NOMO-1 (cell line): ENCODE data around the gene CHRNB4.
"Not testable (repeated sequence)": the region's sequence is repeated elsewhere in the genome, so short reads cannot be mapped to it uniquely, and the experiment has no call there.

Source experiments
- DNase-seq, 2 experiments: peaks; one replicate each; lab custom pipeline; 2025; ENCODE audit not compliant: unreplicated experiment in 2 of 2; lab: John Stamatoyannopoulos, UW

CHRNB4 gene, protein sequence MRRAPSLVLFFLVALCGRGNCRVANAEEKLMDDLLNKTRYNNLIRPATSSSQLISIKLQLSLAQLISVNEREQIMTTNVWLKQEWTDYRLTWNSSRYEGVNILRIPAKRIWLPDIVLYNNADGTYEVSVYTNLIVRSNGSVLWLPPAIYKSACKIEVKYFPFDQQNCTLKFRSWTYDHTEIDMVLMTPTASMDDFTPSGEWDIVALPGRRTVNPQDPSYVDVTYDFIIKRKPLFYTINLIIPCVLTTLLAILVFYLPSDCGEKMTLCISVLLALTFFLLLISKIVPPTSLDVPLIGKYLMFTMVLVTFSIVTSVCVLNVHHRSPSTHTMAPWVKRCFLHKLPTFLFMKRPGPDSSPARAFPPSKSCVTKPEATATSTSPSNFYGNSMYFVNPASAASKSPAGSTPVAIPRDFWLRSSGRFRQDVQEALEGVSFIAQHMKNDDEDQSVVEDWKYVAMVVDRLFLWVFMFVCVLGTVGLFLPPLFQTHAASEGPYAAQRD

DNA sequence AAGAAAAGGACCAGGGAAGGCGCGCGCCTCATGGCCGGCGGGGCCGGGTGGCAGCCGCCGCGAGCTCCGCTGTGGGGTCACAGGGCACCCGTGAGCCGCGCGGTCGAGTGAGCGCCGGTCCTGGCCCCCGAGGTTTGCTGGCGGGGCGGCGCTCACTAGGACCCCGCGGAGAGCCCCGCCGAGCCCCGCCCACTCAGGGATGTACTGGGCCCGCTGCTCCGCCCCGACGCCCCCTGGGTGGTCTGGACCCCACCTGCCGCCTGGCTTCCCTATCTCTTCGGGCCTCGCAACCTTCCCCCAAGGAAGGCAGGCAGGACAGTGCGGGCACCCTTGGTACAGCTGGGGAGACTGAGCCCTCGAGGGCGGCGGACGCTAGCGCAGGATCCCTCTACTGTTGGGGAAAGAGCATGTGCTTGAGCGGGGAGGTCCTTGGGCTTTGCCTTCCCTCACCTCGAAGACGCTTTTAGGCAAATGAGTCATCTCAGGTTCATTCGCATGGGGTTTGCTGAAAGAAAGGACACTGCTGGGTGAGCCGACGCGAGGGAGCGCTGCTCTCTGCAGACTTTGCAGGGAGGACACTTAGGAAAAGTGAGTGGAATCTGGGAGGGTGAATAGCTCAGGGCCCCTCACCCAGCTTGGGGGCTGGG is at the start of gene CHRNB4:
TSS of gene CHRNB4 (minus strand) at position 109 of the 647 bp plus-strand sequence. CDS start at position 32, 77 bp downstream.
- DNase-seq = no peak

DNA sequence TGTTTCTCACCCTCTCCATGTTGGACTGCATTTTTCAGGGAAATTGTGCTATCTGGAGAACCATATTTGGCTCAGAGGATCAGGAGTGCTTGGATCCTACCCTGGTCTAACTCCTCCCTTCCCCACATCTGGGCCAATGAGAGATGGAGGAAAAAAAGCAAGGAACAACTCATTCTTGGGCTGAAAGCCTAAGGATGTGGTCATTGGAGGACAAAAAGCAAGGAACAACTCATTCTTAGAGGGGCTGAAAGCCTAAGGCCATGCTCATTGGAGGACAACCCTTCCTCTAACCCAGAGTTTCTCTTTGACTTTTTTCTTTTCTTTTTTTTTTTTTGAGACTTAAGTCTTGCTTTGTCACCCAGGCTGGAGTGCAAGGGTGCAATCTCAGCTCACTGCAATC is 48.6 kb upstream of the CHRNB4 start:
- DNase-seq = no peak

DNA sequence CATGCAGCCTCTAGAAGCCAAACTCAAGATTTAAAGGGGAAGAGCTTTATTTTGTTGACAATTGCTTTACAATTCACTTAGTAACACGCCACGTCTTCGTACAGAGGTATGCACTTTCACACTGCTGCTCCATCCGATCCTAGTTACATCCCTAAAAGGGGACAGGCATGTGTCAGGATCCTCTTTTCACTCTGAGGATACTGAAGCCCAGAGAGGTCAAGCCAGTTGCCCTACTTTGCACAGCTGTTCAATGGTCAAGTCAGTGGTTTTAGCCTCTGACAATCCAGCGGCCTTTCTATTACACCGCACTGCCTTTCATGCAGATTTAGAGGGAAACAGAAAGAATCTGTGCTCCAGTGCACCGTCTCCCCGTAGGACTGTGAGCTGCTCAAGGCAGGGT is 44.9 kb upstream of the CHRNB4 start:
- no peak for DNase-seq

DNA sequence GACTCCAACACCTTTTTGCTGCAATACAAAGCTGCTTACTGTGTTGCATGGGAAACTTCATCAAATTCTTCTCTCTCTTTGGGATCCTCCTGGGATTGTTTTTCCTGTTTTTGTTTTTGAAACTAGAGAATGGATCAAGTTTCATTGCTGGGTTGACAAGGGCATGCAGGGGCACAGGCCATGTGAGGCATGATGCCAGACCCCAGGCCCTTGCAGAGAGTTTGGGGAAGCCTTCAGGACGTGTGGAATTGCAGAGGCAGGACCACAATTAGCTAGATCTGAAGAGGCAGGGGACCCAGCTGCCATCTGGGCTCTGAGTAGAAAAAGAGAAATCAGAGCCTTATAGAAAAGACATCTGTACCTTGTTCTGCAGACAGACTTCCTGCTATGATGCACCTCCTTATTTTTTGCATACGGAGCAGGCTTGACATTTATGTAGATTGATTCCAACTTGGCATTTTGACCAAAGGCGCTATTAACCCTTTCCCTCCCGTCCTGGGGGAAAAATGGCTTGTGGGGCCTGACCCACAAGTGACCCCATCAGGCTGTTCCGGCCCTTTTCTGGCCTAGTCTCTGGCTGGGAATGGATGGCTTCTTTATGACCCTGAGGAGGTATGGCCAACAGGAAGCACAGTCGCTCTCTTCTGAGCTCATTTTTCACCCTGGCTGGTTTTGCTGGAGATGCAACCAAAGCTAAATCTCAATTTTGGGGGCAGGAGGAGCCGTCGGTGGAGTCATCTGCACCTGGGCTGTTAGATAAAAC is 44.3 kb upstream of the CHRNB4 start:
- DNase-seq = no peak

DNA sequence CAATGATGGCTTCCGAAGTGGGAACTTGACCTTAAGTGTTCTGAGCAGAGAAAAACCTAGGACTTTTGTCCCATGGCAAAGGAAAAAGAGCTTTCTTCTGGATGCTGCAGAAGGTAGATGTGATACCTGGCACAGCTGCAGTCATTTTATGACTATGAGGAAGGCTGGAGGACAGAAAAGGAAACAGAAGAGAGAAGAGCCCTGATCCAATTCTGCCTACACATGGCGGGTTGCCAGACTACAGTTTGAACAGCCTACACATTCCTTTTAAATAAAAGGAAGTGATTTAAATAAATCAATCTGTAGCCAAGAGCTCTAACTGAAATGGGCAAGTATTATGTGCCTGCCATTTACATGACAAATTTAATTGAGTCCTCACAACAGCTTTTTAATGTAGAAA is 43.6 kb upstream of the CHRNB4 start:
- DNase-seq = no peak

DNA sequence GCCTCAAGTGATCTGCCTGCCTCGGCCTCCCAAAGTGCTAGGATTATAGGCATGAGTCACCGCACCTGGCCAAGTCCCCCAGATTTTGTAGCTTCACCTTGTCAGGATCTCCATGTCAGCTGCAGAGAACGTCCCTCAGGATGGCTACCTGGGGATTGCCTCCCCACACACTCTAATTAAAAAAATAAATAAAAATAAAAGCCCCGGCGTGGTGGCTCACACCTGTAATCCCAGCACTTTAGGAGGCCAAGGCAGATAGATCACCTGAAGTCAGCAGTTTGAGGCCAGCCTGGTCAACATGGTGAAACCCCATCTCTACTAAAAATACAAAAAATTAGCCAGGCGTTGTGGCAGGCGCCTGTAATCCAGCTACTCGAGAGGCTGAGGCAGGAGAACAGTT is 42.6 kb upstream of the CHRNB4 start:
- DNase-seq = not testable (repeated sequence)

DNA sequence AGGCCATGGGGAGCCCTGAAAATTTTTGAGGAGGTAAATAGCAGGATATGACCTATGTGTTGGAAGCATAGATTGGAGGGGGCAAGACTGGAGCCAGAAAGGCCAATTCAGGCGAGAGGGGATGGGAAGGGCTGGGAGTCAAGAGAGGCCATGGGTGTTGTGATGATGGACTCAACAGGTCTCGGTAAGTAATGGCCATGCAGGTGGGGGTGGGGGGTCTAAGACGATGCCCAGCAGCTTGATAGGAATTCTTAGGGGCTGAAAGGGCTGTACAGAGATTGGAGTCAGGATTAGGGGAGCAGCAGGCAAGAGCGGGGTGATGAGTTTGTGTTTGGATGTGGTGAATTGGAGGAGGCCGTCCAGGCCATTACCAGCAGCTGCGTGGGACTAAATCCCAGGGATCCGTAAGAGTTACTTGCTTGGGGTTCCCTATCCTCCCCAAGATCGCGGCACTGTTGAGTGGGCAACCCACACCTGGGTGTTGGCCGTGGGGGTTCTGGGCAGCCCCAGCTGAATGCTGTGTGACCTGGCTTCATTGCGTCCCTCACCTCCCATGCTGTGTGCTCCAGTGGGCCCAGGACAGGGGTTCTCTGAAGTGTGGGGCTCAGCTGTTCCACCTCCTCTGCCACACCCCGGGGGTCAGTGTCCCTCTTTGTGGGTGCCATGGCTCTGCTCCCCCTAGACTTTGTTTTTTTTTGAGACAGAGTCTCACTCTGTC is 41.8 kb upstream of the CHRNB4 start:
- no peak for DNase-seq

DNA sequence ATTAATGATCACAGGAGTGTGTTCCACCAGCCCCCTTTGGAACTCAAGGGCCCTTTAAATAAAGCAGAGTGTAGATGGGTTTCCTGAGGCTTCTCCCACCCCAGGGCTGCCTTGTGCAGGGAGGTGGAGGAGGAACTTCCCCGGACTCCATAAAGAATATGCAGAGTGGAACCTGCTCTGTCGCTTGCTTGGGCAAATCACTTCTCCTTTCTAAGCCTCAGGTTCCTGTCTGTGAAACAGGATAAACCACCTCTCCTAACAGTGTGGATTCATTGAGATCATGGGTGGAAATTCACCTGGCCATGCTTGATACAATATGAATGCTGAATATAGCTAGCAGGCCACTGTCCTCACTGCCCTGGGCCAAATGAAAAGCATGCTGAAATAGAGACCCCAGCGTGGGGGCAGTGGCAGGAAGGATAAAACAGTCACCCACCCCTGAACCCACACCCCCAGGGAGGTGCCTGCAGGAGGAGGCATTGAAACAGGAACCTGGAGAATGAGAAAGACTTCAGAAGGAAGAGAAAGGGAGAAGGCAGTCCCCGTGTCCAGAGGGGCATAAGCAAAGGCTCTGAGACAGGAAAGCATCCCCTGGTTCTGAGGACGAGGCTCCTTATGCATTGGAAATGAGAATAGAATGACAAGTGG is 41.1 kb upstream of the CHRNB4 start:
- peak; percentile 24 to 26 for DNase-seq

DNA sequence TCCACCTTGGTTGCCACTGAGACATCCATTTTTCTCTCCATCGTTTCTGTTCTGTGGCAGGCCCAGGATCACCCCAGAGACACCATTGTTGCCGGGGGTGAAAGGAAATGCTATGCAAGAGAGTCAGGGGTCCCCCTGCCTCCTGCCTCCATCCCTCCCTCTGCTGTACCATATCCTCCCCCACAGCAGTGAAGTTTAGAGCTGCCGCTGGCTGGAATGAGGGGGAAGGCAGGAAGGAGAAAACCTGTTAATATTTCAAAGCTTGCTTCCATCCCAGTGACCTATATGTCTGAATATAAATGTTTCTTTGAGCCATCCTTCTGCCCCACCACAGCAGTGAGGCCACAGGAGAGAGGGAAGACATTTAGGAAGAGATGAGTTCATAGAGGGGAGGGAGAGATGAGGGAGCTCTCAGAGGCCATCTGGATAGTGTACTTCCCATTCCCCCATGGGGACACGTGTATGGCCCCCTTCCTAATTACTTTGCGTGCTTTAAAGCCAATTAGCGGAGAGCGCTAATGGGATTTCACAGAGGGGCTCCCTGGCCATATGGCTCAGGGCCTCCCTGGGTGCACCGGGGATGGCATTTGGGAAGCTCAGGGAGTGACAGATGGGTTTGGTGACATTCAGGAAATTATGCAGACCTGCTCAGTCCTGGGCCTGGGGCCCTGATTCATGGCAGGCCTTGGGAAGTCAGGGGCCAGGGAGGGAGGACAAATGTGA is 40.4 kb upstream of the CHRNB4 start:
- DNase-seq = no peak

DNA sequence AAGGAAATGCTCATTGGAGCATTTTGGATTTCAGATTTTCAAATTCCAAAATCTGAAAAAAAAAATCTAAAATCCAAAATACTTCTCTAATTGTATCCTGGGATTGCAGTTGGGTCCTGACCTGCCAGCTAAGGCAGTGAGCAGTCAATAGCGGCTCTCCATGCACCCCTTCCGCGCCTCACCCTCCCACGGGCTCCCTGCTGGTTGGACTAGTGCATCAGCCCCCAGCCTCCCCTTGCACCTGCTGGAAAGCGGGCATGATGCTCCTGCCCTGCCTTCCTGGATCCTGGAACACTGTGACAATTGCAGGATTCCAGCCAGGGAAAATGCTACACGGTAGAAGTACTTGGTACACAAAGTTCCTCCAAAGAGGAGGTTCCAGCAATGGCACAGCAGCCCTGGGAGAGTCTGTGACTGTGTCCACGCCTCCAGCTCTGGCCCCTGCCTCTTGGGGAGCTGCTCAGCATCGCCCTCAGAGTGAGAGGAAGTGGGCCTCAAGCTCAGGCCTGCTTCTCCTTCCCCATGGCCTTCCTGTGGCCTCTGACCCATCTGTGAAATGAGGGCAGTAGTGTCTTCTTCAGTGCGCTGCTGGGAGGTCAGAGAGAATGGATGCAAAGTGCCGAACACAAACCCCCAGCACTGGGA is 39.5 kb upstream of the CHRNB4 start:
- peak; percentile 15 to 40 for DNase-seq

DNA sequence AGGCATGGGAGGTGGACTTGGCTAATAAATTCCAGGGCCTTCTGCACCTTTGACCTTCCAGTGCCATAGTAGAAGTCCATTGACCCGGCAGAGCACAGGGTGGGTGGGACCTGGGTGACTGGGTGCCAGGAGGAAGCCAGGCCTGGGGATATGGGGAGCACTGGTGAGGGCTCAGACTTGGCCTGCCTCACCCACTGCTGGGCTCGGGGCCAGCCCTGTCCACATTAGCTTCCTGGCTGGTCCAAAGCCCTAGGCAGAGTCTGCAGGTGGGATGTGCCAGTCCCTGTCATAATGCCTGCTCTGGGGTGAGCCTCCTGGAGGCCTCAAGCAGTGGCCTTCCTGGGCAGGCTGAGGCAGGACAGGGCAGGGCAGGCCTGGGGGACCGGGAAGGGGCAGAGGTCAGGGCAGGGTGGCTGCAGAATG is 38.1 kb upstream of the CHRNB4 start:
- DNase-seq = no peak

DNA sequence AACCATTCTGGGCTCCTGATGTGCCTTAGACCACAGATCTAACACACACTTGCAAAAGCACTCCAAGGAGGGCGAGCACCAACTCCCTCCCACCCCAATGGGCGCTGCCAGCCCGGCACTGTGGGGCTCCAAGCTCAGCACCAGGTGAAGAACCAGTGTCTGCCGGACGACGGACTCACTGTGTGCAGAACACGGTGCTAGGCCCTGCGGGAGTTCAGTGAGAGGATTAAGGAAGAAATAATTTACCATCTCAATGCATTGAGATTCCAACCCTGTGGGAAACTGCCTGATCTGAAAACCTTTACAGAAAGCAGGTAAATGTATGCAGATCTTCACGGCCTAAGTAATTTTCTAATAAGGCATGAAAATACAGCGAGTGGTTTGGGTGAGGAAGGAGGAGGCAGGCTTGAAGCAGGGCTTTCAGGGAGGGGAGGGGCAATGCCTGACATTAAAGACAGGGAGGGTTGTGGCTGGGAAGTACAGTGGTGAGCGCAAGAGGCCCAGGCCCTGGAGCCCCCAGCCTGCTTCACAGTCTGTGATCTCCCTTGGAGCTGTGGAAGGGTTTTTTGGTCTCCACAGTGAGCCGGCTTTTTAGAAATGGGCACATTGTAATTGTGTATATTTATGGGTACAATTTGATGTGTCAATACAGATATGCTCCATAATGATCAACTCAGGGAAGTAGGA is 35.6 kb upstream of the CHRNB4 start:
- DNase-seq = no peak

DNA sequence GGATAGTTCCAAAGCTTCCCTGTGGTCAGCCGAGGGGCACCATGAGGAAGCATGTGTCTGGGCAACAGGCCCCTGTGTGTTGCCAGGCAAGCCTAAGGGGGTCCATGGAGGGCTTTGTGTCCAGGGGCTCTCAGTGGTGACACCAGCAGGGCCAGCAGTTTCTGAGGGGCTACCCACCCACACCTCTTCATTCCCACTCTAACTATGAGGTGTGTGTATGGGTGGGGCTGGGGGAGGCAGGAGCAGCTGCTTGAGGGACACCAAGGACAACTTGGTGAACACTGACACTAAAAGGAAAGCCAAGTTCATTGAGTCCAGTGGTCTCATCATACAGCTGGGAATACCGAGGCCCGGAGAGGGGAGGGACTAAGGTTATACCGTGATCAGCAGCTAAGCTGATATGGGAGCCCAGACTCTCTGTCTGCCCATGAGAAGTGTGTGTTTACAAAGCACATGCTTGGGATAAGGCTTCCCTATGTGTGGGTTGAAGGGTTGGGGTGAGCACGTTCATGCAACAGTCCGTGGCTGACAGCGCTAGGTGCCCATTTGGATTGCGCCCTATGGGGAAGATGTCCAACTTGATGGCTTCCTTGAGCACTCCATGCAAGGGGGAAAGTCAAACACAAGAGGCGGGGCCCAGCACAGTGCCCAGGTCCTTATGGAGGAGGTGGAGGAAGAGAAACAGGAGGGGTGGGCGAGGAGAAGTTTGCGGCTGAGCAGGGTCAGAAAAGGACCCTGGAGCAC is 34.8 kb upstream of the CHRNB4 start:
- DNase-seq = no peak

DNA sequence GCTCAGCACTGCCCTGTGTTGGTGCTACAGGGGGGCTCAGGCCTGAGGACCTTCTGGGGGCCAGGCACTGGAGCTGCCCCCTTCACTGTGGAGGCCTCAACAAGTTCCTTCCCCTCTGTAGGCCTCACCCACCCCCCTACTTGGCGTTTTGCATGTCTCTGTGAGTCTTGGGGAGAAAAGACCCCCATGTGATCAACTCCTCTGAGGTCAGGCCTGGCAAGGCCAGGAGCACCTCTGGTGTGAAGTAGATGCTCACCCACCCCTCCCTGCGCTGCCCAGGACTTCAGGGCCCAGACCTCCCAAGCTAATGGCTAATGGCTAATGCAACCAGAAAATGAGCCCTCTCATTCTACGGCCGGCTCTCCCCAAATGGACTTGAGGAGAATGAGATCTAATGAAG is 34.2 kb upstream of the CHRNB4 start:
- no peak for DNase-seq

DNA sequence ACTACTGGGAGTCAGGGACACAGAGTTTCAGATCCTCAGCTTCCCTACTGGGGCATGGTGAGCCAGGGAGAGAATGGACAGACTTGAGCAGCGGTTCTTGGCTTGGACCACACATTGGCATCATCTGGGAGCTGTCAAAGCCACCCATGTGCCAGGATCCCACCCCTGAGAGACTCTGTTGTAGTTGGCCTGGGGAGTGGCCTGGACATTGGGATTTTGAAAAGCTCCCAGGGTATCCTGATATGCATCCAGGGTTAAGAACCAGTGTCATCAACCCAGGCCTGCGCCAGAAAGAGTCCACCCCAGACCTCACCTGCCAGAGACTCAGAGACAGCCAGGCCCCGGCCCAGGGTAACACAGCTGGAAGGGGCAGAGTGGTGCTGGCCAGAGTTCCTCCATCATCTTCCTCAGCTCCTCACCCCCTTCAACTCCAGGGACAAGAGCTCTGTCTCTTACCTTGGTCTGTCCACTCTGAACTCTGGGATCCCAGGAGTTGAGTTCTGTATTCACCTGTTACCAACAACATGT is 33.0 kb upstream of the CHRNB4 start:
- no peak for DNase-seq

DNA sequence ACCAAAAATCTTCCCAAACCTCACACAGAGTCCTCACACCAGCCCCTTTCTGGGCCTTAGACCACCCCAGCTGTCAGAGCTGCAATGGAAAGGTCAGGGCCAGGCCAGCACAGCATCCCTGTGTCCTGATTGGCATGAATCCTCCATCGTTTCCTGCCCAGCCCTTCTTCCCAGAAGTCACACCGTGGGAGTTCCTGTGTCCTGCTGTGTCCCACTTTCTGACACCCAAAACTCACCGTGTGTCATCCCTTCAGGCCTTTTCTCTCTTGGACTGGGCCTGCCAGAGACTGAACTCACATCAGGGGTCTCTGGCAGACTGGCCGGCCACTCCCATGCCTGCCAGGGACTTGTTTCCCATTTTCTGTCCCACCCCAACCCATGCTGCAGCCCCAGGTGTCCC is 32.5 kb upstream of the CHRNB4 start:
- no peak for DNase-seq

DNA sequence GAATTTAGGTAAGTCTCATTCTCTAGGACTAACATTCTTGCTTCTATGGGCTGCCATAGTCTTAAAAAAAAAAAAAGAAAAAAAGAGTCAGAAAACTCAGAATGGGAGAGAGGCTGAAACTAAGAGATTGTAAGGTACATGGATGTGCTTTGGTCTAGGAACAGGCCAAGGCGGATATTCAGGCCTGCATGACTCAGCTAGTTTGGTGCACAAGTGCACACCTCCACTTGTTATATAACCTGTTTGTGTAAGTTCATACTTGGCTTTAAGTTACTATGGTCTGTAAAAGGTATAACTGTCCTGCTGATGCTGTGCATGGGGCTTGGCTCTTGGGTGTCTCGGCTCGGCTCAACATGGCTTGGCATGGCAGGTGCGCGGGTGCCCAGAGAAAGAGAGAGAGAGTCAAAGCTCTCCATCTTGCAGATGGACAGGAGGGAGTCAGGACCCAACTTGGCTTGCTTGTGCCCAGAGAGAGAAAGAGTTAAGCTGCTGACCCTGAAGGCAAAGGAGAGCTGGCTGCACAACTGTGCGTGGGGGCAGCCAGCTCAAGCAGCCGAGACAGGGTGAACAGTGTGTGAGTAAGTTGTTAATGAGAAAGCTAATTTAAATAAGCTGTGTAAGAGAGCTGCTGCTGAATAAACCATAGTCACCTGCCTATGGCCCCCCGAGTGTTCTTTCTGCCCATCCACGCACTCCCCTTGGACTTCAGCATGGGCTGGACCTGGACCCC is 31.4 kb upstream of the CHRNB4 start:
- no peak for DNase-seq
